Vagina (tissue), 2 donors: ENCODE results near the gene CMTR1. TPM values are rescaled to one million over a fixed set of nuclear protein-coding genes. Genes with fewer than 3 reads are reported as not detected.
A peak's percentile ranks its signal among the peaks of the same experiment; 100 is the strongest.

ENCODE experiments used
- DNase-seq, 2 donors: peaks; one replicate each; pipeline ENCODE4 v3.0.0-alpha.2; 2017; ENCODE audit errors: extremely low spot score in 2 of 2
- H3K27ac ChIP-seq: fragments of 200-600 bp; sonication (generic); one replicate; pipeline ENCODE4 v1.5.1; 2019
- H3K27me3 ChIP-seq: fragments of 200-600 bp; sonication (generic); one replicate; pipeline ENCODE4 v1.5.1; 2019
- H3K36me3 ChIP-seq, 2 donors: fragments of 200-600 bp; sonication (generic); one replicate each; pipeline ENCODE4 v1.5.1; 2017 to 2019
- H3K4me1 ChIP-seq: fragments of 200-600 bp; sonication (generic); one replicate; pipeline ENCODE4 v1.5.1; 2019
- H3K4me3 ChIP-seq, 2 donors: fragments of 200-600 bp; sonication (generic); 1 replicate in 1 of 2; 2 replicates in 1 of 2; pipeline ENCODE4 v1.5.1; 2016 to 2019
- H3K9me3 ChIP-seq: fragments of 200-600 bp; sonication (generic); one replicate; pipeline ENCODE4 v1.5.1; 2019
- POLR2A ChIP-seq, 2 donors: fragments of 450-650 bp; IDR thresholded peaks; one replicate each; pipeline ENCODE4 v1.6.1; 2017; ENCODE audit warnings: antibody characterized with exemption in 2 of 2, mild to moderate bottlenecking in 2 of 2, moderate library complexity in 2 of 2
- POLR2AphosphoS5 ChIP-seq, 2 donors: sonication (generic); formaldehyde crosslinking; IDR thresholded peaks; one replicate each; pipeline ENCODE4 v1.9.0; 2017; ENCODE audit warnings: antibody characterized with exemption in 2 of 2, mild to moderate bottlenecking in 2 of 2, low read depth in 1 of 2; ENCODE audit not compliant: insufficient read depth in 1 of 2
- intact Hi-C: fragments of 100-400 bp; cut with DNase I; formaldehyde crosslinking; loops from one replicate; pipeline ENCODE4 v1.15.1; 2023
- total RNA-seq: library from RNA; depleted of rRNA; stranded (reverse); fragments of >200 nt; gene quantifications from one replicate; pipeline ENCODE4 v1.2.3, GENCODE V29; 2016
- TF ChIP-seq, protein P1 (sequence below), 3 experiments: fragments of 450-650 bp in 2 of 3; fragments of 200-600 bp in 1 of 3; sonication (generic) in 1 of 3; IDR thresholded peaks; one replicate each; pipeline ENCODE4 v1.5.1; 2017 to 2019; ENCODE audit warnings: antibody characterized with exemption in 3 of 3, mild to moderate bottlenecking in 2 of 3, moderate library complexity in 2 of 3

Gene CMTR1
- total RNA-seq, 1 donor from 2014 or later, result 24.3 TPM

DNA sequence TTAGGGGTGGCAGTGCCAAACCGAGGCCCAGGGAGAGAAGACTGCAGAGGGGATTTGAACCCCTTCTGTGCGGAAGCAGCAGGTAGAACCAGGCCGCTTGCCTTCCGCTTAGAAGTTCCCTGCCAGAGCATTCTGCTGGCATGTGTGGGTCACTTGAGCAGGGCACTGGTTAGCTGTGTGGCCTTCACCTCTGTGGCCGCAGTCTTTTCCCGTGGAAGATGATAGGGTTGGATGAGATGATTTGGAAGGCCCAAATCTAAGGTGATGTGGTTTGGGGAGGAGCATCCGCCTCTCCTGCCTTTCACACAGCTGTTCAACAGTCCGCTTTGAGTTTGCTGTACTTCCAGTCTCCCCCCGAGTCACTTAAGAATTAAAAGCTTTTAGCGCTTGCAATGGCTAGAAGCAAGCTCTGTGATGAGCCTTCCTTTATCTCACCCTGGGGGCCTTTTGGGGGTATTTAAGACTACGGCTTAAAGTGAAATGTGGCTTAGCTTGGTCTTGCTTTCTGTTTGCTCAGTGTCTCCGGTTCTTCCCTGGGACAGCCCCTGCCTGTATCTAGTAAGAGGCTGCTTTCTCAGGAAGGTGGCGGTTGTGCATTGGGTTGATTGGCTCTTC lies 743 bp downstream of the CMTR1 start:
- H3K27me3 ChIP-seq, result no peaks in the 10 kb centered on the region
- DNase-seq, result no peak
- intact Hi-C loops, result no loop called here
- peaks cover 16% of the 10 kb centered on the region for H3K4me1 ChIP-seq
- no peaks in the 10 kb centered on the region for H3K9me3 ChIP-seq
- peak overlapping the region; percentile 90 for H3K27ac ChIP-seq
- H3K4me3 ChIP-seq, result peak overlapping the region; percentile 87 to 94
- H3K36me3 ChIP-seq, result peaks cover 0 to 22% of the 10 kb centered on the region in 2 donors
- TF ChIP-seq POLR2A (IDR thresholded peaks at IDR 0.05), result no peak
- TF ChIP-seq, protein P1, sequence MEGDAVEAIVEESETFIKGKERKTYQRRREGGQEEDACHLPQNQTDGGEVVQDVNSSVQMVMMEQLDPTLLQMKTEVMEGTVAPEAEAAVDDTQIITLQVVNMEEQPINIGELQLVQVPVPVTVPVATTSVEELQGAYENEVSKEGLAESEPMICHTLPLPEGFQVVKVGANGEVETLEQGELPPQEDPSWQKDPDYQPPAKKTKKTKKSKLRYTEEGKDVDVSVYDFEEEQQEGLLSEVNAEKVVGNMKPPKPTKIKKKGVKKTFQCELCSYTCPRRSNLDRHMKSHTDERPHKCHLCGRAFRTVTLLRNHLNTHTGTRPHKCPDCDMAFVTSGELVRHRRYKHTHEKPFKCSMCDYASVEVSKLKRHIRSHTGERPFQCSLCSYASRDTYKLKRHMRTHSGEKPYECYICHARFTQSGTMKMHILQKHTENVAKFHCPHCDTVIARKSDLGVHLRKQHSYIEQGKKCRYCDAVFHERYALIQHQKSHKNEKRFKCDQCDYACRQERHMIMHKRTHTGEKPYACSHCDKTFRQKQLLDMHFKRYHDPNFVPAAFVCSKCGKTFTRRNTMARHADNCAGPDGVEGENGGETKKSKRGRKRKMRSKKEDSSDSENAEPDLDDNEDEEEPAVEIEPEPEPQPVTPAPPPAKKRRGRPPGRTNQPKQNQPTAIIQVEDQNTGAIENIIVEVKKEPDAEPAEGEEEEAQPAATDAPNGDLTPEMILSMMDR (IDR thresholded peaks at IDR 0.05), result no peak
- TF ChIP-seq POLR2AphosphoS5 (IDR thresholded peaks at IDR 0.05; ENCODE audit: insufficient read depth in 1 of 2, low read depth in 1 of 2), result no peak

DNA sequence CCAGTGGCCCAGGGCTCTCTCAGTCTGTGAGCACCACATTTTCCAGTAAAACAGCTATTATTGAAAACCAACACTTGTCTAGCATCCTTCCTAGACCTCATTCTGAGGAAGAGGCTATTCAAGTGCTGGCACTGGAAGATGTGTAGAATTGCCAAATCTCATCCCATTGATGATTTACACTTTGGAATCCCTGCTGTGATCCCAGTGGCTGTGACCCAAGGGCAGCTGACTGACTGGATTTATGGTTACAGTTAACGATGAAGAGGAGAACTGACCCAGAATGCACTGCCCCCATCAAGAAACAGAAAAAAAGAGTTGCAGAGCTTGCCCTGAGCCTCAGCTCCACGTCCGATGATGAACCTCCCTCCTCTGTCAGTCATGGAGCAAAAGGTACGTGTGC lies 2.4 kb downstream of the CMTR1 start:
- TF ChIP-seq, protein P1 (IDR thresholded peaks at IDR 0.05), result no peak
- TF ChIP-seq POLR2A (IDR thresholded peaks at IDR 0.05), result no peak
- TF ChIP-seq POLR2AphosphoS5 (IDR thresholded peaks at IDR 0.05; ENCODE audit: insufficient read depth in 1 of 2, low read depth in 1 of 2), result no peak
- H3K4me3 ChIP-seq, result no peak overlapping the region
- intact Hi-C loops, result no loop called here
- no peak overlapping the region for H3K27ac ChIP-seq
- H3K27me3 ChIP-seq, result no peaks in the 10 kb centered on the region
- DNase-seq, result no peak
- H3K36me3 ChIP-seq, result peaks cover 0 to 28% of the 10 kb centered on the region in 2 donors
- H3K9me3 ChIP-seq, result no peaks in the 10 kb centered on the region
- peaks cover 16% of the 10 kb centered on the region for H3K4me1 ChIP-seq

DNA sequence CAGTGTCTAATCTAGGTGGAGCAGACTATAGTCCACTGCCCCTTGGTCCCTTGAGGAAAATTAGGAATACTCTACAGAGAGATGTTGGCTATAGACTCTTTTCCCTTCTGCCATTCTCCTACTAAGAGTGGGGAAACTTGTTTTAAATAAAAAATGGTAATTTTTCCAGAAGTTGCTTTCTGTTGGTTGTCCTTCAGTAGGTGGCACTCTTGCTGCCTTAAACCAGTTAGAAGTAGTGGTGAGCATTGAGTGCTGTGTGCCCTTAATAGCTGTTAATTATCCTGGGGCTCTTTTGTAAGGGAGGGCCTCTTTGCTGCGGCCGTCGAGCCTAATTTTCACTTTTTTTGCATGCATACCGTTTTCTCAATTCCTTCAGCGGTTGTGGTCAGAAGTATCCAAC lies 2.8 kb downstream of the CMTR1 start:
- H3K27me3 ChIP-seq, result no peaks in the 10 kb centered on the region
- no peak for TF ChIP-seq POLR2A (IDR thresholded peaks at IDR 0.05)
- no peak for TF ChIP-seq POLR2AphosphoS5 (IDR thresholded peaks at IDR 0.05; ENCODE audit: insufficient read depth in 1 of 2, low read depth in 1 of 2)
- TF ChIP-seq, protein P1 (IDR thresholded peaks at IDR 0.05), result no peak
- peaks cover 16% of the 10 kb centered on the region for H3K4me1 ChIP-seq
- H3K4me3 ChIP-seq, result no peak overlapping the region
- peaks cover 0 to 31% of the 10 kb centered on the region in 2 donors for H3K36me3 ChIP-seq
- no peaks in the 10 kb centered on the region for H3K9me3 ChIP-seq
- no peak for DNase-seq
- no peak overlapping the region for H3K27ac ChIP-seq
- intact Hi-C loops, result no loop called here

DNA sequence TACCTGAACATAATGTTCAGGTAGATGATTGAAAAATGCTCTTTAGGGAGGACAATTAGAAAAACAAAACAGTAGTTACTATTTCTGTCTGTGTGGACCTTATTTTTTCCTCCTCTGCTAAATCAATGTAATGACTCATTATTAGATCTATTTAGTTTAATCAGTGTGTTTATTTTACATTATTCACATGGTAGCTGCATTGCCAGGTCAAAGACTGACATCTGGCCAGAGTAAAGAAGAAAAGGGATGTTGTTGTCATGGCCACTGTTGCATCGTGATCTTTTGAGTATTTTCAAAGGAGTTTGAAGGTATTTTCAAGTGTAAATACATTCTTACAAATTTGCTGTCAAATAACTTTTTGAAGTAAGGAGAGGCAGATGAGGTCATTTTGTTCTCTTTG lies 5.9 kb downstream of the CMTR1 start:
- no peak for TF ChIP-seq POLR2A (IDR thresholded peaks at IDR 0.05)
- no peak for TF ChIP-seq POLR2AphosphoS5 (IDR thresholded peaks at IDR 0.05; ENCODE audit: insufficient read depth in 1 of 2, low read depth in 1 of 2)
- TF ChIP-seq, protein P1 (IDR thresholded peaks at IDR 0.05), result no peak
- intact Hi-C loops, result no loop called here
- DNase-seq, result no peak
- no peaks in the 10 kb centered on the region for H3K27me3 ChIP-seq
- H3K36me3 ChIP-seq, result peaks cover 0 to 31% of the 10 kb centered on the region in 2 donors
- peaks cover 29% of the 10 kb centered on the region for H3K4me1 ChIP-seq
- no peak overlapping the region for H3K4me3 ChIP-seq
- H3K27ac ChIP-seq, result no peak overlapping the region
- no peaks in the 10 kb centered on the region for H3K9me3 ChIP-seq

DNA sequence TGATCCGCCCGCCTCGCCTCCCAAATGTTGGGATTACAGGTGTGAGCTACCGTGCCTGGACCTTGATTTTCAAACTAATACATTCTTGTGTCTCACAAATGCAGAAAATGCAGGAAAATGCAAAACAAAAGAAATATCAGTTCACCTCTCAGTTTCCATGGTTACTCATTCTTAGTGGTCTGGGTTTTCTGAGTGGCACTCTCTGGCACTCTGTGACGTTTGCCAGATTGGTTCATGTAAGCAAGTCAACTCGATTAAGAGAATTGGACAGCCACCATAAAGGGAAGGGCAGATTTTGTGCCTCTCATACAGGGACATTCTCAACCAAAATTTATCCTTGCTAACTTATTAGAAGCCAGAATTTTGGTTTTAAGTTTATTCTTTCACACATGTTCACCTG lies 8.6 kb downstream of the CMTR1 start:
- no peaks in the 10 kb centered on the region for H3K9me3 ChIP-seq
- DNase-seq, result no peak
- peaks cover 20% of the 10 kb centered on the region for H3K4me1 ChIP-seq
- no peaks in the 10 kb centered on the region for H3K27me3 ChIP-seq
- H3K4me3 ChIP-seq, result no peak overlapping the region
- no peak overlapping the region for H3K27ac ChIP-seq
- H3K36me3 ChIP-seq, result peaks cover 0 to 40% of the 10 kb centered on the region in 2 donors
- intact Hi-C loops, result no loop called here
- TF ChIP-seq POLR2A (IDR thresholded peaks at IDR 0.05), result no peak
- TF ChIP-seq, protein P1 (IDR thresholded peaks at IDR 0.05), result no peak
